EH (cell line): ENCODE data around the gene ZNF738.

Experiments
- DNase-seq: peaks from one replicate; pipeline ENCODE4 v3.0.0-alpha.2; 2015; ENCODE audit warnings: low read depth

The ZNF738 gene

DNA sequence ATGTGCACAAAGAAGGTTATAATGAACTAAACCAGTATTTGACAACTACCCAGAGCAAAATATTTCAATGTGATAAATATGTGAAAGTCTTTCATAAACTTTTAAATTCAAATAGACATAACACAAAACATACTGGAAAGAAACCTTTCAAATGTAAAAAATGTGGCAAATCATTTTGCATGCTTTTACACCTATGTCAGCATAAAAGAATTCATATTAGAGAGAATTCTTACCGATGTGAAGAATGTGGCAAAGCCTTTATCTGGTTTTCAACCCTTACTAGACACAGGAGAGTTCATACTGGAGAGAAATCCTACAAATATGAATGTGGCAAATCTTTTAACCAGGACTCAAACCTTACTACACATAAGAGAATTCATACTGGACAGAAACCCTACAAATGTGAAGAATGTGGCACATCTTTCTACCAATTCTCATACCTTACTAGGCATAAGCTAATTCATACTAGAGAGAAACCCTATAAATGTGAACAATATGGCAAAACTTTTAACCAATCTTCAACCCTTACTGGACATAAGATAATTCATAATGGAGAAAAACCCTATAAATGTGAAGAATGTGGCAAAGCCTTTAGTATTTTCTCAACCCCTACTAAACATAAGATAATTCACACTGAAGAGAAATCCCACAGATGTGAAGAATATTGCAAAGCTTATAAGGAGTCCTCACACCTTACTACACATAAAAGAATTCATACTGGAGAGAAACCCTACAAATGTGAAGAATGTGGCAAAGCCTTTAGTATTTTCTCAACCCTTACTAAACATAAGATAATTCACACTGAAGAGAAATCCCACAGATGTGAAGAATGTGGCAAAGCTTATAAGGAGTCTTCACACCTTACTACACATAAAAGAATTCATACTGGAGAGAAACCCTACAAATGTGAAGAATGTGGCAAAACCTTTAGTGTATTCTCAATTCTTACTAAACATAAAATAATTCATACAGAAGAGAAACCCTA lies 64.5 kb downstream of the ZNF738 start:
- no peak for DNase-seq
